Sigmoid colon (tissue), 4 donors: Measurements from ENCODE around the gene EHD4.

Source experiments
- POLR2A ChIP-seq, 2 donors: fragments of 450-650 bp; IDR thresholded peaks; one replicate each; pipeline ENCODE4 v1.6.1; 2016; ENCODE audit warnings: antibody characterized with exemption in 2 of 2, mild to moderate bottlenecking in 2 of 2, moderate library complexity in 2 of 2
- POLR2AphosphoS5 ChIP-seq, 4 donors: sonication (generic); formaldehyde crosslinking; IDR thresholded peaks; one replicate each; pipeline ENCODE4 v1.6.1; 2017; ENCODE audit warnings: antibody characterized with exemption in 4 of 4
- TF ChIP-seq, protein P1 (sequence below), 4 experiments: fragments of 450-650 bp in 3 of 4; fragments of 200-600 bp in 1 of 4; IDR thresholded peaks; one replicate each; pipeline ENCODE4 v1.5.1; 2016 to 2019; ENCODE audit warnings: antibody characterized with exemption in 4 of 4, mild to moderate bottlenecking in 3 of 4, moderate library complexity in 2 of 4

DNA sequence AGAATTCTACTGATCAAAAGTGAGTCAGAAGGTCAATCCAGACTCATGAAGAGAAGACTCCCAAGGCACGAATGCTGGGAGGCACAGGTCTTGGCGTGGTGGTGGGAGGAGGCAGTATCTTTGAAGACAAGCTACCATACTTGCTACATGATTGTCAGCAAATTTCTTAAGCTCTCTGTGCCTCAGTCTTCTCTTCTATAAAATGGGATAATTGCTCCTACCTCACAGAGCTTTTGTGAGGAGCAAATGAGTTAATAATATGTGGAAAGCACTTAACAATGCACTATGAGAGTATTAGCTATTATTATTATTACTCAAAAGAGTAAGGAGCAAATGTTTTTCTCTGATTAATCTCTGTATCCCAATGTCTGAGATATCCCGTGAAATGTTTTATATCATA, 36.2 kb downstream of the EHD4 start:
- TF ChIP-seq, protein P1, sequence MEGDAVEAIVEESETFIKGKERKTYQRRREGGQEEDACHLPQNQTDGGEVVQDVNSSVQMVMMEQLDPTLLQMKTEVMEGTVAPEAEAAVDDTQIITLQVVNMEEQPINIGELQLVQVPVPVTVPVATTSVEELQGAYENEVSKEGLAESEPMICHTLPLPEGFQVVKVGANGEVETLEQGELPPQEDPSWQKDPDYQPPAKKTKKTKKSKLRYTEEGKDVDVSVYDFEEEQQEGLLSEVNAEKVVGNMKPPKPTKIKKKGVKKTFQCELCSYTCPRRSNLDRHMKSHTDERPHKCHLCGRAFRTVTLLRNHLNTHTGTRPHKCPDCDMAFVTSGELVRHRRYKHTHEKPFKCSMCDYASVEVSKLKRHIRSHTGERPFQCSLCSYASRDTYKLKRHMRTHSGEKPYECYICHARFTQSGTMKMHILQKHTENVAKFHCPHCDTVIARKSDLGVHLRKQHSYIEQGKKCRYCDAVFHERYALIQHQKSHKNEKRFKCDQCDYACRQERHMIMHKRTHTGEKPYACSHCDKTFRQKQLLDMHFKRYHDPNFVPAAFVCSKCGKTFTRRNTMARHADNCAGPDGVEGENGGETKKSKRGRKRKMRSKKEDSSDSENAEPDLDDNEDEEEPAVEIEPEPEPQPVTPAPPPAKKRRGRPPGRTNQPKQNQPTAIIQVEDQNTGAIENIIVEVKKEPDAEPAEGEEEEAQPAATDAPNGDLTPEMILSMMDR (IDR thresholded peaks at IDR 0.05): no peak
- TF ChIP-seq POLR2A (IDR thresholded peaks at IDR 0.05) (no peak), POLR2AphosphoS5 (IDR thresholded peaks at IDR 0.05) (no peak)
